Measurements from ENCODE around the gene KLK1. TPM values are rescaled to one million over a fixed set of nuclear protein-coding genes. Genes with fewer than 3 reads are reported as not detected.
A peak's percentile ranks its signal among the peaks of the same experiment; 100 is the strongest.

The KLK1 gene
- total and polyA plus RNA-seq, 10 of the 15 experiments (the other 5 are each of a cell fraction or from before 2014, with no cell fraction given): 3.4 to 27.5 (median 20.2) TPM

GRCh38 chr19:50796634-50797428, 26.8 kb downstream of the KLK1 start (continued):
- TF ChIP-seq ZBTB40 (IDR thresholded peaks at IDR 0.05; ENCODE audit: borderline replicate concordance) (no peak), CBFB (IDR thresholded peaks at IDR 0.05; ENCODE audit: low read depth) (peak; percentile 43; the same call in 1 of the 2 replicates), MLLT1 (IDR thresholded peaks at IDR 0.05) (no peak), MTA3 (IDR thresholded peaks at IDR 0.05; ENCODE audit: borderline replicate concordance, low read length) (no peak), E2F4 (IDR thresholded peaks at IDR 0.05; ENCODE audit: low read depth, low read length) (no peak)
